SK-N-MC (cell line): ENCODE data around the gene SCLY.

Source experiments
- EZH2 ChIP-seq: fragments of 200-600 bp; sonication (generic); IDR thresholded peaks from one replicate; pipeline ENCODE4 v1.6.1; 2017; ENCODE audit warnings: antibody characterized with exemption
- FOXP2 ChIP-seq: optimal IDR thresholded peaks from 2 replicates; pipeline ENCODE3; 2011; ENCODE audit warnings: mild to moderate bottlenecking, moderate library complexity; ENCODE audit not compliant: insufficient read depth; ENCODE audit errors: extremely low read length, control extremely low read depth
- POLR2AphosphoS5 ChIP-seq: IDR thresholded peaks from 2 replicates; pipeline ENCODE4 v1.6.1; 2012; ENCODE audit warnings: mild to moderate bottlenecking, low read depth, low read length, borderline replicate concordance

DNA sequence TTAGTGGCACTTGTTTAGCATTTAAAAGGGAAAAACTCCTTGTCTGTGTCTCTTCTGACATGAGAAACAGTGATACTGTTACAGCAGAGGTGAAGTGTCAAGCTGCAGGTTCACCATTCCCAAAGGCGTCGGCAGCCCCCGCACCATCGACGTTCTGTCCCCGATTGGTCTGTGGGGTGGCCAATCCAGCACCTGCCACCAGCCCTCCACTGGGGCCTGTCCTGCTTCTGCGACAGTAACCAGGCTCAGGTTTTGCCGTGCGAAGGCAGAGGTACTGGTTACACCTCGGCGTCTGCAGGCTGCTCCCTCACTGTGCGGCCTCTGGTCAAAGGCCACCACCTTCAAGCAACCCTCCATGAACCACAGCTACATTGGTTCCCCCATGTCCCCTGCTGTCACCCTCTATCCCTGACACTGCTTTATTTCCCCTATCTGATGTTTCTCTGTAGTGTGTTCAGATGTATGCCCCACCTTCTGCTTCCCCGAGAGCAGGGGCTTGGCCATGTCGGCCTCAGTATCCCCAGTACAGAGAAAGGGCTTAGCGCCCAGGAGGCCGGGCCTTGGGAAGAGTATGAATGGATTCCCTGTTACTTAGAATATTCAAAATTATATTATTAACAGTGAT, 30.7 kb downstream of the SCLY start:
- TF ChIP-seq EZH2 (no peak), POLR2AphosphoS5 (no peak), FOXP2 (no peak)
